Mesothelial cell of epicardium (in vitro differentiated cells): Measurements from ENCODE around the gene KHDRBS2. TPM values are rescaled to one million over a fixed set of nuclear protein-coding genes. Genes with fewer than 3 reads are reported as not detected.

Experiments used
- DNase-seq, 2 experiments: peaks; one replicate each; pipeline ENCODE4 v3.0.0; 2021; ENCODE audit warnings: low spot score in 2 of 2; ENCODE audit not compliant: unreplicated experiment in 2 of 2
- H3K27ac Mint-ChIP-seq: 2 replicates; pipeline ENCODE4 v1.8.0; 2021; ENCODE audit warnings: mixed read lengths
- H3K27me3 Mint-ChIP-seq: 2 replicates; pipeline ENCODE4 v1.8.0; 2021; ENCODE audit warnings: low read depth, mixed read lengths
- H3K36me3 Mint-ChIP-seq: 2 replicates; pipeline ENCODE4 v1.8.0; 2021; ENCODE audit warnings: mixed read lengths
- H3K4me1 Mint-ChIP-seq: 2 replicates; pipeline ENCODE4 v1.8.0; 2021; ENCODE audit warnings: mixed read lengths
- H3K4me3 Mint-ChIP-seq: 2 replicates; pipeline ENCODE4 v1.8.0; 2021; ENCODE audit warnings: mild to moderate bottlenecking, moderate library complexity, mixed read lengths
- H3K9me3 Mint-ChIP-seq: 2 replicates; pipeline ENCODE4 v1.8.0; 2021; ENCODE audit warnings: mixed read lengths
- total RNA-seq: library from RNA; stranded (reverse); gene quantifications from 3 replicates; pipeline ENCODE4 v1.2.1, GENCODE V29; 2021
- TF ChIP-seq, protein P1 (sequence below): fragments of 200-600 bp; sonication (generic); IDR thresholded peaks from one replicate; pipeline ENCODE4 v1.5.0; 2021; ENCODE audit warnings: antibody characterized with exemption; ENCODE audit not compliant: unreplicated experiment

KHDRBS2 gene
- total RNA-seq, 1 donor from 2014 or later: 1.6 TPM

- Mint-ChIP-seq H3K9me3 (peaks cover 11% of the 10 kb centered on the region), H3K4me3 (no peak overlapping the region), H3K36me3 (no peaks in the 10 kb centered on the region), H3K4me1 (no peaks in the 10 kb centered on the region), H3K27me3 (no peaks in the 10 kb centered on the region), H3K27ac (no peak overlapping the region)
- no peak for DNase-seq
- TF ChIP-seq, protein P1, sequence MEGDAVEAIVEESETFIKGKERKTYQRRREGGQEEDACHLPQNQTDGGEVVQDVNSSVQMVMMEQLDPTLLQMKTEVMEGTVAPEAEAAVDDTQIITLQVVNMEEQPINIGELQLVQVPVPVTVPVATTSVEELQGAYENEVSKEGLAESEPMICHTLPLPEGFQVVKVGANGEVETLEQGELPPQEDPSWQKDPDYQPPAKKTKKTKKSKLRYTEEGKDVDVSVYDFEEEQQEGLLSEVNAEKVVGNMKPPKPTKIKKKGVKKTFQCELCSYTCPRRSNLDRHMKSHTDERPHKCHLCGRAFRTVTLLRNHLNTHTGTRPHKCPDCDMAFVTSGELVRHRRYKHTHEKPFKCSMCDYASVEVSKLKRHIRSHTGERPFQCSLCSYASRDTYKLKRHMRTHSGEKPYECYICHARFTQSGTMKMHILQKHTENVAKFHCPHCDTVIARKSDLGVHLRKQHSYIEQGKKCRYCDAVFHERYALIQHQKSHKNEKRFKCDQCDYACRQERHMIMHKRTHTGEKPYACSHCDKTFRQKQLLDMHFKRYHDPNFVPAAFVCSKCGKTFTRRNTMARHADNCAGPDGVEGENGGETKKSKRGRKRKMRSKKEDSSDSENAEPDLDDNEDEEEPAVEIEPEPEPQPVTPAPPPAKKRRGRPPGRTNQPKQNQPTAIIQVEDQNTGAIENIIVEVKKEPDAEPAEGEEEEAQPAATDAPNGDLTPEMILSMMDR: no peak
Observed at GRCh38 chr6:62057300-62057699, 228.7 kb downstream of the KHDRBS2 start.

DNA sequence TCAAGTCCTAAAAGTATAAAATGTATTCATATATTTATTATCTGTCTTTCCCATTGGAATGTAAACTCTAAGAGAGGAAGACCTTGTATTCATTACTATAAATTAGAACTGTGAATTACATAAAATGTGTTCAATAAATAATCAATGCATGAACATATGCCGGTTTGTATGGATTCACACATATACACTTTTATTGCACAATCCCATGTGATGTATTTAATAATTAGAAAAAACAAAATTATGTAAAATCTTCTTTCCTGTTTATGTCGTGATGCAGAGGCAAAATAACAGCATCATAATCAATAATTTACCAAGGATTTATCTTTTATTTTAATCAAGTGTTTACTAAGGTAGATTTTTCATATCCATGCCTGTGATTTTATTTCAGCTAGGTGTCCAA, 240.5 kb downstream of the KHDRBS2 start:
- DNase-seq: no peak
- Mint-ChIP-seq H3K9me3 (peaks cover 5% of the 10 kb centered on the region), H3K27ac (no peak overlapping the region), H3K27me3 (no peaks in the 10 kb centered on the region), H3K4me3 (no peak overlapping the region), H3K36me3 (no peaks in the 10 kb centered on the region), H3K4me1 (no peaks in the 10 kb centered on the region)
- TF ChIP-seq, protein P1: no peak

DNA sequence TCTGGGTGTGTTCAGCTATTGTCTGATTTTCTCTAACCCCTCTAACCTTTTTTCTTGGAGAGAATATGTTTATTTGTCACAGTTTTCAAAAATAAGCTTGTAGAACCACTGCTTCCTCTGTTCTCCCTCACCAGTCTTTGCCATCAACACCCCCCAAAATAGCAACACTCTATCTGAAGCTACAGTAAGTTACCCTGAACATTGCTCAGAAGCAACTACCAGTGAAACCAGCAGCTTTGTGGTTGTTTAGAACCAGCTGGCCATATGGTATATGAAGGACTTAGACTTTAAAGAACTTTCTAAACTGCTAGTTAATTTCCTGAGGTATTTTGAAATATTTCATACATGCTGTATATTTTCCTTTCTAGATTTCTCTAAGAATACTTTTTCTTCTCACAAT, 242.9 kb downstream of the KHDRBS2 start:
- Mint-ChIP-seq H3K36me3 (no peaks in the 10 kb centered on the region), H3K27me3 (no peaks in the 10 kb centered on the region), H3K4me1 (no peaks in the 10 kb centered on the region), H3K9me3 (no peaks in the 10 kb centered on the region), H3K4me3 (no peak overlapping the region), H3K27ac (no peak overlapping the region)
- TF ChIP-seq, protein P1: no peak
- no peak for DNase-seq

DNA sequence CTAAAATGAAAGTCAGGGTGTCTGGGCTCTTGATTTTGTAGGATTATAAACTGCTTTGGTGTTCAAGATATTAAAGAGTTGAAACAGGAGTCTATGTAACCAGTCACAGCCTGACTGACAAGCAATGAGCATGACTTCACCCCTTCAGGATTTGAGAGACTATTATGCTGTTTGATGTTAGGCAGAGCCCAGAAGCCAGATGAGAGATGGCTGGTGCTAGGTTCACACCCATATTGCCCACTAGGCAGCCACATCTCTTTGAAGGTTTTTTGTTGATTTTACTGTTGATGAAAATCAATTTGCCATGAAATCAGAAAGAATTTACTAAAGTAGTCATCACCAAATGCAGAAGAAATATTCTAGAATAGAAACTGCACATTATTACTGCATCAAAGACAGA, 243.6 kb downstream of the KHDRBS2 start:
- Mint-ChIP-seq H3K9me3 (no peaks in the 10 kb centered on the region), H3K27me3 (no peaks in the 10 kb centered on the region)
- DNase-seq: no peak

GRCh38 chr6:62039605-62040004, 246.4 kb downstream of the KHDRBS2 start:
- DNase-seq: no peak
- Mint-ChIP-seq H3K27ac (no peak overlapping the region), H3K27me3 (no peaks in the 10 kb centered on the region), H3K9me3 (peaks cover 8% of the 10 kb centered on the region), H3K4me3 (no peak overlapping the region), H3K4me1 (no peaks in the 10 kb centered on the region), H3K36me3 (peaks cover under 1% of the 10 kb centered on the region)
- TF ChIP-seq, protein P1: no peak

More for the DNA sequence above, 243.6 kb downstream of the KHDRBS2 start:
- Mint-ChIP-seq H3K4me1 (no peaks in the 10 kb centered on the region), H3K36me3 (no peaks in the 10 kb centered on the region), H3K27ac (no peak overlapping the region), H3K4me3 (no peak overlapping the region)
- TF ChIP-seq, protein P1: no peak

DNA sequence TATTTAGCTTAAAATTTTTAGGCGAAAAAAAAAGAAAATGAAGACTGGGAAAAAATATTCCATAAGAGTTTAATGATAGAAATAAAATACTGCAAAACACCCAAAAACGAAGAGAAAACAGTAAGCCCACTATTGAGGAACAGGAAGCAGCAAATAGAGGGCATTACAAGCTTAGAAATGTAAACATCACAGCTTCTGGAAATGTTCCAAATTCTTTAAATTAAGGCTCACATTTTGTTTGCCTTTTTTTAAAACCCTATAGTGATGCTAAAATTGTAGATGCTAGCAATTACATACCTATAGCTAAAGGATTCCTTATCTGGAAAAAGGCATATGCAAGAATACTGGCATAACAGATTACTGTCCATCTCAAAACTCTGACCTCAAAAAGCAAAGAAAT, 248.6 kb downstream of the KHDRBS2 start:
- Mint-ChIP-seq H3K27ac (no peak overlapping the region), H3K4me1 (no peaks in the 10 kb centered on the region), H3K36me3 (peaks cover 1% of the 10 kb centered on the region), H3K4me3 (no peak overlapping the region), H3K27me3 (no peaks in the 10 kb centered on the region), H3K9me3 (peaks cover 26% of the 10 kb centered on the region)
- TF ChIP-seq, protein P1: no peak
- DNase-seq: no peak
